Liver (tissue), 9 donors: ENCODE measurements around the gene PCYOX1L. TPM values are rescaled to one million over a fixed set of nuclear protein-coding genes. Genes with fewer than 3 reads are reported as not detected.

ENCODE experiments used
- DNase-seq: peaks from one replicate; pipeline ENCODE4 v3.0.0-alpha.2; 2017; ENCODE audit warnings: low spot score
- H3K27ac ChIP-seq, 2 donors: one replicate each; pipeline ENCODE4 v1.7.0; 2013; ENCODE audit warnings: inconsistent platforms in 2 of 2, low read length in 2 of 2, control low read depth in 1 of 2, low read depth in 1 of 2, mild to moderate bottlenecking in 1 of 2
- H3K27me3 ChIP-seq, 4 donors: one replicate each; pipeline versions ENCODE4 v1.6.1 to v1.7.0; 2013; ENCODE audit warnings: low read length in 3 of 4, inconsistent platforms in 1 of 4, mild to moderate bottlenecking in 1 of 4, moderate library complexity in 1 of 4; ENCODE audit not compliant: control insufficient read depth in 4 of 4, insufficient read depth in 4 of 4
- H3K36me3 ChIP-seq, 4 donors: one replicate each; pipeline versions ENCODE4 v1.6.1 to v1.7.0; 2013; ENCODE audit warnings: low read length in 3 of 4, mild to moderate bottlenecking in 3 of 4, low read depth in 1 of 4, moderate library complexity in 1 of 4; ENCODE audit not compliant: control insufficient read depth in 4 of 4, insufficient read depth in 3 of 4
- H3K4me1 ChIP-seq, 4 donors: one replicate each; pipeline versions ENCODE4 v1.6.1 to v1.7.0; 2013; ENCODE audit warnings: low read length in 3 of 4, mild to moderate bottlenecking in 3 of 4, moderate library complexity in 1 of 4; ENCODE audit not compliant: control insufficient read depth in 4 of 4, insufficient read depth in 4 of 4
- H3K4me3 ChIP-seq, 3 donors: one replicate each; pipeline versions ENCODE4 v1.6.1 to v1.7.0; 2013; ENCODE audit warnings: low read length in 3 of 3, control low read depth in 1 of 3, low read depth in 1 of 3, mild to moderate bottlenecking in 1 of 3
- H3K9ac ChIP-seq, 2 donors: one replicate each; pipeline ENCODE4 v1.7.0; 2013; ENCODE audit warnings: low read length in 2 of 2, mild to moderate bottlenecking in 2 of 2, moderate library complexity in 2 of 2, control low read depth in 1 of 2, low read depth in 1 of 2
- H3K9me3 ChIP-seq, 4 donors: one replicate each; pipeline versions ENCODE4 v1.6.1 to v1.7.0; 2013; ENCODE audit warnings: low read length in 3 of 4; ENCODE audit not compliant: control insufficient read depth in 4 of 4
- ATF3 ChIP-seq: IDR thresholded peaks from 2 replicates; pipeline ENCODE4 v1.6.1; 2016; ENCODE audit warnings: antibody characterized with exemption
- EGR1 ChIP-seq, 2 donors: IDR thresholded peaks; 2 replicates each; pipeline ENCODE4 v1.6.1; 2016 to 2018; ENCODE audit warnings: antibody characterized with exemption in 2 of 2, low read depth in 2 of 2
- FOXA1 ChIP-seq: IDR thresholded peaks from 2 replicates; pipeline ENCODE4 v1.6.1; 2016; ENCODE audit warnings: antibody characterized with exemption
- FOXA2 ChIP-seq: IDR thresholded peaks from 2 replicates; pipeline ENCODE4 v1.6.1; 2016; ENCODE audit warnings: antibody characterized with exemption
- GABPA ChIP-seq, 2 donors: IDR thresholded peaks in 1 of 2; conservative IDR thresholded peaks in 1 of 2; 2 replicates each; pipeline ENCODE4 v1.6.1; 2016; ENCODE audit warnings: antibody characterized with exemption in 2 of 2, mild to moderate bottlenecking in 1 of 2, moderate library complexity in 1 of 2
- HNF4A ChIP-seq, 2 donors: conservative IDR thresholded peaks; 2 replicates each; pipeline ENCODE4 v1.6.1; 2016; ENCODE audit warnings: antibody characterized with exemption in 2 of 2, mild to moderate bottlenecking in 2 of 2
- HNF4G ChIP-seq: IDR thresholded peaks from 2 replicates; pipeline ENCODE4 v1.6.1; 2016; ENCODE audit warnings: antibody characterized with exemption
- JUND ChIP-seq, 2 donors: IDR thresholded peaks; 2 replicates each; pipeline ENCODE4 v1.6.1; 2016; ENCODE audit warnings: antibody characterized with exemption in 2 of 2
- SP1 ChIP-seq: IDR thresholded peaks from 2 replicates; pipeline ENCODE4 v1.6.1; 2018; ENCODE audit warnings: antibody characterized with exemption, mild to moderate bottlenecking
- TAF1 ChIP-seq: conservative IDR thresholded peaks from 2 replicates; pipeline ENCODE4 v1.6.1; 2016; ENCODE audit warnings: antibody characterized with exemption, mild to moderate bottlenecking
- YY1 ChIP-seq: IDR thresholded peaks from 2 replicates; pipeline ENCODE4 v1.6.1; 2016; ENCODE audit warnings: antibody characterized with exemption, mild to moderate bottlenecking
- WGBS: extraction: QIAGEN DNeasy Blood & Tissue Kit; methylation state at CpG from one replicate; pipeline ENCODE4 v1.1.7; 2013; 5-methylcytosine and 5-hydroxymethylcytosine counted together
- polyA plus RNA-seq, 2 donors: library from polyadenylated mRNA; stranded (reverse) in 1 of 2; unstranded in 1 of 2; fragments of 200-250 nt in 1 of 2; fragments of >200 nt in 1 of 2; fragmentation: Nextera tagmentation in 1 of 2; extraction: Ambion mirVana in 1 of 2; gene quantifications; one replicate each; pipeline versions ENCODE4 v1.2.1 to v1.2.3, GENCODE V29; 2013 to 2015
- total RNA-seq, 2 donors: library from RNA; depleted of rRNA; stranded (reverse); fragments of >200 nt; gene quantifications; one replicate each; pipeline ENCODE4 v1.2.3, GENCODE V29; 2014
- TF ChIP-seq, protein P1 (sequence below): IDR thresholded peaks from 2 replicates; pipeline ENCODE4 v1.6.1; 2016; ENCODE audit warnings: antibody characterized with exemption
- TF ChIP-seq, protein P2 (sequence below): fragments of 150-350 bp; IDR thresholded peaks from 2 replicates; pipeline ENCODE4 v1.5.1; 2017; ENCODE audit warnings: improper control_type of control experiment, low read depth, low read length; ENCODE audit not compliant: missing input control
- donor health status: healthy.
- donor health status: healthy.
- donor health status: healthy.
- donor health status: healthy.
- donor health status: healthy.

The PCYOX1L gene
- total and polyA plus RNA-seq, 4 donors = 0.47 to 4.4 (median 1.1) TPM

GRCh38 chr5:149322518-149322917, 35.3 kb upstream of the PCYOX1L start:
- no peaks in the 10 kb centered on the region for H3K36me3 ChIP-seq
- DNase-seq = peak; percentile 56
- H3K4me1 ChIP-seq = peaks cover 0 to 10% (median 3%) of the 10 kb centered on the region in 4 donors
- TF ChIP-seq HNF4A (conservative IDR thresholded peaks at IDR 0.05) = peak in 1 of 2 donors; percentile 77
- no peak for TF ChIP-seq TAF1
- H3K9ac ChIP-seq = no peak overlapping the region
- no peak overlapping the region for H3K4me3 ChIP-seq
- H3K9me3 ChIP-seq = no peaks in the 10 kb centered on the region
- no peaks in the 10 kb centered on the region for H3K27me3 ChIP-seq
- no peak overlapping the region for H3K27ac ChIP-seq
- 71% methylated on average over 12 of the region's 12 CpGs for WGBS

DNA sequence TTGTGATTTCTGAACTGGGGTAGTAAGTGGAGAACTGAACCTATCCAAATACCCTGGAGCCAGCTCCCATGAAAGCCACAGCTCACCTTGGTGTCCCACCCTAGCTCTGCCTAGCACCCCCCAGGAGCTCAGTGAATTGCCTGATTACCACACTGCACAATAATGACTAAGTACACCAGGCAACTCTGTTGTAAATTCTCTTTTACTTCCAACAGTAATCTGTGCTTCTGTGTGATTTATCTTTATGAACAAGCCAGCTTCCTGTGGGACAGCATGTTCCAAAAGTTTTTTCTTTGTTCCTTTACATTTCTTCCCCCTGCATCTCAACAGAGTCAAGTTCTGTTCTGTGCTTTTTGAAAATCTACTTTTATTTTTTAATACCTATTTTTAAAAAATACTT, 34.6 kb upstream of the PCYOX1L start:
- peaks cover 0 to 10% (median 3%) of the 10 kb centered on the region in 4 donors for H3K4me1 ChIP-seq
- no peaks in the 10 kb centered on the region for H3K27me3 ChIP-seq

GRCh38 chr5:149323621-149324205, 34.1 kb upstream of the PCYOX1L start:
- H3K9ac ChIP-seq = no peak overlapping the region
- TF ChIP-seq HNF4A (conservative IDR thresholded peaks at IDR 0.05) = peak in 1 of 2 donors; percentile 44
- no peak for TF ChIP-seq JUND (IDR thresholded peaks at IDR 0.05)
- no peaks in the 10 kb centered on the region for H3K27me3 ChIP-seq
- H3K9me3 ChIP-seq = no peaks in the 10 kb centered on the region
- no peak for DNase-seq
- H3K27ac ChIP-seq = no peak overlapping the region
- H3K36me3 ChIP-seq = no peaks in the 10 kb centered on the region
- no peak overlapping the region for H3K4me3 ChIP-seq
- peaks cover 0 to 10% (median 3%) of the 10 kb centered on the region in 4 donors for H3K4me1 ChIP-seq
- WGBS = 90% methylated on average over 2 of the region's 2 CpGs

More for the DNA sequence above, 34.6 kb upstream of the PCYOX1L start:
- Histone ChIP-seq H3K9me3 (no peaks in the 10 kb centered on the region), H3K9ac (no peak overlapping the region), H3K36me3 (no peaks in the 10 kb centered on the region), H3K27ac (no peak overlapping the region), H3K4me3 (no peak overlapping the region)
- DNase-seq = no peak
- TF ChIP-seq GABPA (IDR thresholded peaks at IDR 0.05 in 1 of 2, conservative IDR thresholded peaks at IDR 0.05 in 1 of 2) (no peak), YY1 (no peak), ATF3 (no peak), FOXA1 (no peak), HNF4G (no peak), JUND (IDR thresholded peaks at IDR 0.05) (no peak), HNF4A (conservative IDR thresholded peaks at IDR 0.05) (no peak), SP1 (no peak), EGR1 (IDR thresholded peaks at IDR 0.05; ENCODE audit: low read depth in 2 of 2) (no peak), FOXA2 (no peak)
- TF ChIP-seq, protein P1, sequence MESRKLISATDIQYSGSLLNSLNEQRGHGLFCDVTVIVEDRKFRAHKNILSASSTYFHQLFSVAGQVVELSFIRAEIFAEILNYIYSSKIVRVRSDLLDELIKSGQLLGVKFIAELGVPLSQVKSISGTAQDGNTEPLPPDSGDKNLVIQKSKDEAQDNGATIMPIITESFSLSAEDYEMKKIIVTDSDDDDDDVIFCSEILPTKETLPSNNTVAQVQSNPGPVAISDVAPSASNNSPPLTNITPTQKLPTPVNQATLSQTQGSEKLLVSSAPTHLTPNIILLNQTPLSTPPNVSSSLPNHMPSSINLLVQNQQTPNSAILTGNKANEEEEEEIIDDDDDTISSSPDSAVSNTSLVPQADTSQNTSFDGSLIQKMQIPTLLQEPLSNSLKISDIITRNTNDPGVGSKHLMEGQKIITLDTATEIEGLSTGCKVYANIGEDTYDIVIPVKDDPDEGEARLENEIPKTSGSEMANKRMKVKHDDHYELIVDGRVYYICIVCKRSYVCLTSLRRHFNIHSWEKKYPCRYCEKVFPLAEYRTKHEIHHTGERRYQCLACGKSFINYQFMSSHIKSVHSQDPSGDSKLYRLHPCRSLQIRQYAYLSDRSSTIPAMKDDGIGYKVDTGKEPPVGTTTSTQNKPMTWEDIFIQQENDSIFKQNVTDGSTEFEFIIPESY = no peak
- TF ChIP-seq, protein P2, sequence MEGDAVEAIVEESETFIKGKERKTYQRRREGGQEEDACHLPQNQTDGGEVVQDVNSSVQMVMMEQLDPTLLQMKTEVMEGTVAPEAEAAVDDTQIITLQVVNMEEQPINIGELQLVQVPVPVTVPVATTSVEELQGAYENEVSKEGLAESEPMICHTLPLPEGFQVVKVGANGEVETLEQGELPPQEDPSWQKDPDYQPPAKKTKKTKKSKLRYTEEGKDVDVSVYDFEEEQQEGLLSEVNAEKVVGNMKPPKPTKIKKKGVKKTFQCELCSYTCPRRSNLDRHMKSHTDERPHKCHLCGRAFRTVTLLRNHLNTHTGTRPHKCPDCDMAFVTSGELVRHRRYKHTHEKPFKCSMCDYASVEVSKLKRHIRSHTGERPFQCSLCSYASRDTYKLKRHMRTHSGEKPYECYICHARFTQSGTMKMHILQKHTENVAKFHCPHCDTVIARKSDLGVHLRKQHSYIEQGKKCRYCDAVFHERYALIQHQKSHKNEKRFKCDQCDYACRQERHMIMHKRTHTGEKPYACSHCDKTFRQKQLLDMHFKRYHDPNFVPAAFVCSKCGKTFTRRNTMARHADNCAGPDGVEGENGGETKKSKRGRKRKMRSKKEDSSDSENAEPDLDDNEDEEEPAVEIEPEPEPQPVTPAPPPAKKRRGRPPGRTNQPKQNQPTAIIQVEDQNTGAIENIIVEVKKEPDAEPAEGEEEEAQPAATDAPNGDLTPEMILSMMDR = no peak
